Measurements from ENCODE around the gene HOXD10.
A peak's percentile ranks its signal among the peaks of the same experiment; 100 is the strongest.

DNA sequence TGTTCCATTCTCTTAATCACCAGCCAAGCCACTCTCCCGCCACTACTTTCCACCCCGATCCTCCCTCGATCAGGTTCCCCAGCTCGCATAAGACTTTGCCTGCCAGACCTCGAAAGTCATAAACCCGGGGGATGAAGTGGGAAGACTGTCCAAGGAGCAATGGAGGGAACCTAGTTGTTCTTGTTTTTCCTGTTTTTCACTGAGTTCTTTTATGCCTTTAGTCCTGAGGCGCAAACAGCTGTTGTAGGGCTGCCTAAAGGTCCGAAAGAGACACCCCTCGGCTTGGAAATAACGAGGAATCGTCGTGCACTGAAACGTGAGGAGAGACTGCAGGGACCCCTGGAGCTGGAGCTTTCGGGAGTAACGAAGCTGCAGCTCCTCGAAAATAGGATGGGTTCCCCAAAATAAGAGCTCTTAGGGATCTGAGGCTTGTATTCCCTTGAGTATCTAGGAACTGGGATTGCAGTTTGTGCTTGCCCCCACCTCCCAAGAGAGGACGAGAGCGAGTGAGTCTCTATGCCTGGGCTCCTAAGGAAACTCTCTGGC, 18.7 kb upstream of the HOXD10 start:
- TF ChIP-seq, protein P1, sequence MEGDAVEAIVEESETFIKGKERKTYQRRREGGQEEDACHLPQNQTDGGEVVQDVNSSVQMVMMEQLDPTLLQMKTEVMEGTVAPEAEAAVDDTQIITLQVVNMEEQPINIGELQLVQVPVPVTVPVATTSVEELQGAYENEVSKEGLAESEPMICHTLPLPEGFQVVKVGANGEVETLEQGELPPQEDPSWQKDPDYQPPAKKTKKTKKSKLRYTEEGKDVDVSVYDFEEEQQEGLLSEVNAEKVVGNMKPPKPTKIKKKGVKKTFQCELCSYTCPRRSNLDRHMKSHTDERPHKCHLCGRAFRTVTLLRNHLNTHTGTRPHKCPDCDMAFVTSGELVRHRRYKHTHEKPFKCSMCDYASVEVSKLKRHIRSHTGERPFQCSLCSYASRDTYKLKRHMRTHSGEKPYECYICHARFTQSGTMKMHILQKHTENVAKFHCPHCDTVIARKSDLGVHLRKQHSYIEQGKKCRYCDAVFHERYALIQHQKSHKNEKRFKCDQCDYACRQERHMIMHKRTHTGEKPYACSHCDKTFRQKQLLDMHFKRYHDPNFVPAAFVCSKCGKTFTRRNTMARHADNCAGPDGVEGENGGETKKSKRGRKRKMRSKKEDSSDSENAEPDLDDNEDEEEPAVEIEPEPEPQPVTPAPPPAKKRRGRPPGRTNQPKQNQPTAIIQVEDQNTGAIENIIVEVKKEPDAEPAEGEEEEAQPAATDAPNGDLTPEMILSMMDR (IDR thresholded peaks at IDR 0.05), result peak in 2 of 4 experiments; percentile 0 to 3
- TF ChIP-seq POLR2AphosphoS5 (IDR thresholded peaks at IDR 0.05) (peak in 2 of 4 donors; percentile 3 to 27), EP300 (IDR thresholded peaks at IDR 0.05) (no peak)
